Measurements from ENCODE around the gene OR14I1.

The OR14I1 gene

GRCh38 chr1:248737457-248737856 lies 34.9 kb upstream of the OR14I1 start:
- no peak overlapping the region for H3K27ac ChIP-seq
- TF ChIP-seq CTCF (conservative IDR thresholded peaks at IDR 0.05): no peak

GRCh38 chr1:248736977-248737376 lies 34.4 kb upstream of the OR14I1 start:
- no peak overlapping the region for H3K27ac ChIP-seq
- TF ChIP-seq CTCF (conservative IDR thresholded peaks at IDR 0.05): no peak

GRCh38 chr1:248733566-248733965 lies 31.0 kb upstream of the OR14I1 start:
- no peak for TF ChIP-seq CTCF (conservative IDR thresholded peaks at IDR 0.05)

GRCh38 chr1:248730507-248731335 lies 28.2 kb upstream of the OR14I1 start:
- no peak overlapping the region for H3K27ac ChIP-seq
- TF ChIP-seq CTCF (conservative IDR thresholded peaks at IDR 0.05): no peak

More at GRCh38 chr1:248733566-248733965, 31.0 kb upstream of the OR14I1 start:
- H3K27ac ChIP-seq: no peak overlapping the region

- H3K27ac ChIP-seq: no peak overlapping the region
- no peak for TF ChIP-seq CTCF (conservative IDR thresholded peaks at IDR 0.05)
These were observed 11.7 kb upstream of the OR14I1 start for GRCh38 chr1:248714248-248714647.

- H3K27ac ChIP-seq: no peak overlapping the region
- no peak for TF ChIP-seq CTCF (conservative IDR thresholded peaks at IDR 0.05)
These were observed 7.8 kb upstream of the OR14I1 start for GRCh38 chr1:248710305-248710900.

- H3K27ac ChIP-seq: no peak overlapping the region
- TF ChIP-seq CTCF (conservative IDR thresholded peaks at IDR 0.05): no peak
These were observed 2.0 kb upstream of the OR14I1 start for GRCh38 chr1:248704606-248705005.

Measured in VCaP (cell line).